ENCODE data around the gene SHC4. TPM values are rescaled to one million over a fixed set of nuclear protein-coding genes. Genes with fewer than 3 reads are reported as not detected.

SHC4 gene
- polyA plus RNA-seq, 1 donor from 2014 or later = 4.5 TPM

DNA sequence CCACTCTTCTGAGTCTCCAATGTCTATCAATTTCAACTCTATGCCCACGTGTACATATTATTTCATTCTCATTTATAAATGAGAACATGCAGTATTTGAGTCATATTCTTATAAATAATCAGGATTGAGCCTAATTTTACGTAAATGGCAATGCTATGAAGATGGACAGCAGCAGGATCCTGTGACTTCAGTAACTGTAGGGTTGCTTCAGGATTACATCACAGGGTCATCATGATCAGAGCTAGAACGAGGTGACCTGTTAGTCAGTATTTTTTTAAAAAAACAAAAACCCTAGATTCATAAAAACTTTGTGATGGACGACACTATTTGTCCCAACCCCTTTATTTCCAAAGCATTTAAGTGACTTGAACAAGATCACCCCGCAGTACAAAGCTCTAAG lies 21.8 kb downstream of the SHC4 start:
- Histone ChIP-seq H2AFZ (ENCODE audit: low read depth, low read length) (no peak overlapping the region), H3K27me3 (ENCODE audit: insufficient read depth, low read depth, low read length) (no peaks in the 10 kb centered on the region), H3K27ac (ENCODE audit: low read length) (no peak overlapping the region), H3K4me2 (ENCODE audit: low read length) (no peak overlapping the region), H3K9me3 (ENCODE audit: low read length) (no peaks in the 10 kb centered on the region), H4K20me1 (ENCODE audit: insufficient read depth) (no peaks in the 10 kb centered on the region), H3K9ac (ENCODE audit: low read length) (no peak overlapping the region), H3K36me3 (ENCODE audit: insufficient read depth, low read length) (no peaks in the 10 kb centered on the region), H3F3A (ENCODE audit: insufficient read depth, low read length, poor library complexity, severe bottlenecking) (no peaks in the 10 kb centered on the region), H3K79me2 (replicated peaks; ENCODE audit: insufficient read depth, low read length) (no peaks in the 10 kb centered on the region), H3K4me3 (ENCODE audit: low read length) (no peak overlapping the region), H3K9me2 (ENCODE audit: insufficient read depth, low read length) (no peaks in the 10 kb centered on the region)
- no peak for TF ChIP-seq EZH2 (IDR thresholded peaks at IDR 0.05; ENCODE audit: borderline replicate concordance, insufficient read depth, low read length, poor library complexity, severe bottlenecking)
- TF ChIP-seq POLR2AphosphoS5 (IDR thresholded peaks at IDR 0.05) = no peak
- TF ChIP-seq SMC3 (conservative IDR thresholded peaks at IDR 0.05; ENCODE audit: poor library complexity) = no peak
- TF ChIP-seq CTCF (IDR thresholded peaks at IDR 0.05; ENCODE audit: poor library complexity, severe bottlenecking) = no peak
- TF ChIP-seq, protein P1, sequence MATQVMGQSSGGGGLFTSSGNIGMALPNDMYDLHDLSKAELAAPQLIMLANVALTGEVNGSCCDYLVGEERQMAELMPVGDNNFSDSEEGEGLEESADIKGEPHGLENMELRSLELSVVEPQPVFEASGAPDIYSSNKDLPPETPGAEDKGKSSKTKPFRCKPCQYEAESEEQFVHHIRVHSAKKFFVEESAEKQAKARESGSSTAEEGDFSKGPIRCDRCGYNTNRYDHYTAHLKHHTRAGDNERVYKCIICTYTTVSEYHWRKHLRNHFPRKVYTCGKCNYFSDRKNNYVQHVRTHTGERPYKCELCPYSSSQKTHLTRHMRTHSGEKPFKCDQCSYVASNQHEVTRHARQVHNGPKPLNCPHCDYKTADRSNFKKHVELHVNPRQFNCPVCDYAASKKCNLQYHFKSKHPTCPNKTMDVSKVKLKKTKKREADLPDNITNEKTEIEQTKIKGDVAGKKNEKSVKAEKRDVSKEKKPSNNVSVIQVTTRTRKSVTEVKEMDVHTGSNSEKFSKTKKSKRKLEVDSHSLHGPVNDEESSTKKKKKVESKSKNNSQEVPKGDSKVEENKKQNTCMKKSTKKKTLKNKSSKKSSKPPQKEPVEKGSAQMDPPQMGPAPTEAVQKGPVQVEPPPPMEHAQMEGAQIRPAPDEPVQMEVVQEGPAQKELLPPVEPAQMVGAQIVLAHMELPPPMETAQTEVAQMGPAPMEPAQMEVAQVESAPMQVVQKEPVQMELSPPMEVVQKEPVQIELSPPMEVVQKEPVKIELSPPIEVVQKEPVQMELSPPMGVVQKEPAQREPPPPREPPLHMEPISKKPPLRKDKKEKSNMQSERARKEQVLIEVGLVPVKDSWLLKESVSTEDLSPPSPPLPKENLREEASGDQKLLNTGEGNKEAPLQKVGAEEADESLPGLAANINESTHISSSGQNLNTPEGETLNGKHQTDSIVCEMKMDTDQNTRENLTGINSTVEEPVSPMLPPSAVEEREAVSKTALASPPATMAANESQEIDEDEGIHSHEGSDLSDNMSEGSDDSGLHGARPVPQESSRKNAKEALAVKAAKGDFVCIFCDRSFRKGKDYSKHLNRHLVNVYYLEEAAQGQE (IDR thresholded peaks at IDR 0.05; ENCODE audit: borderline replicate concordance) = no peak
- no peak for TF ChIP-seq TAF1 (IDR thresholded peaks at IDR 0.05; ENCODE audit: low read depth)
- TF ChIP-seq RAD21 (conservative IDR thresholded peaks at IDR 0.05) = no peak
- TF ChIP-seq EP300 (conservative IDR thresholded peaks at IDR 0.05; ENCODE audit: poor library complexity, severe bottlenecking) = no peak
- TF ChIP-seq MXI1 (conservative IDR thresholded peaks at IDR 0.05; ENCODE audit: poor library complexity, severe bottlenecking) = no peak

- Histone ChIP-seq H3K4me3 (ENCODE audit: low read length) (no peak overlapping the region), H3K27ac (ENCODE audit: low read length) (no peak overlapping the region), H3K9me2 (ENCODE audit: insufficient read depth, low read length) (no peaks in the 10 kb centered on the region), H3K4me2 (ENCODE audit: low read length) (no peak overlapping the region), H4K20me1 (ENCODE audit: insufficient read depth) (no peaks in the 10 kb centered on the region), H3K9me3 (ENCODE audit: low read length) (no peaks in the 10 kb centered on the region), H3K27me3 (ENCODE audit: insufficient read depth, low read depth, low read length) (no peaks in the 10 kb centered on the region), H3K9ac (ENCODE audit: low read length) (no peak overlapping the region), H2AFZ (ENCODE audit: low read depth, low read length) (no peak overlapping the region), H3K36me3 (ENCODE audit: insufficient read depth, low read length) (no peaks in the 10 kb centered on the region), H3F3A (ENCODE audit: insufficient read depth, low read length, poor library complexity, severe bottlenecking) (no peaks in the 10 kb centered on the region), H3K79me2 (replicated peaks; ENCODE audit: insufficient read depth, low read length) (no peaks in the 10 kb centered on the region)
- no peak for TF ChIP-seq SMC3 (conservative IDR thresholded peaks at IDR 0.05; ENCODE audit: poor library complexity)
- TF ChIP-seq, protein P1 (IDR thresholded peaks at IDR 0.05; ENCODE audit: borderline replicate concordance) = no peak
- no peak for TF ChIP-seq CTCF (IDR thresholded peaks at IDR 0.05; ENCODE audit: poor library complexity, severe bottlenecking)
- TF ChIP-seq TAF1 (IDR thresholded peaks at IDR 0.05; ENCODE audit: low read depth) = no peak
- TF ChIP-seq MXI1 (conservative IDR thresholded peaks at IDR 0.05; ENCODE audit: poor library complexity, severe bottlenecking) = no peak
- no peak for TF ChIP-seq RAD21 (conservative IDR thresholded peaks at IDR 0.05)
- TF ChIP-seq EZH2 (IDR thresholded peaks at IDR 0.05; ENCODE audit: borderline replicate concordance, insufficient read depth, low read length, poor library complexity, severe bottlenecking) = no peak
- no peak for TF ChIP-seq EP300 (conservative IDR thresholded peaks at IDR 0.05; ENCODE audit: poor library complexity, severe bottlenecking)
- no peak for TF ChIP-seq POLR2AphosphoS5 (IDR thresholded peaks at IDR 0.05)
Observed at GRCh38 chr15:48940508-48940907, 23.2 kb downstream of the SHC4 start.
